Hepatocyte (in vitro differentiated cells): ENCODE data around the gene RNF182.

Experiments used
- CTCF ChIP-seq: fragments of 200-600 bp; sonication (generic); IDR thresholded peaks from 2 replicates; pipeline ENCODE4 v1.5.1; 2016; ENCODE audit warnings: antibody characterized with exemption, mild to moderate bottlenecking; ENCODE audit not compliant: poor library complexity
- EZH2 ChIP-seq: fragments of 200-600 bp; sonication (generic); IDR thresholded peaks from 2 replicates; pipeline ENCODE4 v1.6.1; 2016; ENCODE audit warnings: antibody characterized with exemption, mild to moderate bottlenecking, borderline replicate concordance
- EZH2phosphoT487 ChIP-seq: fragments of 200-600 bp; sonication (generic); IDR thresholded peaks from one replicate; pipeline ENCODE4 v1.6.1; 2018; ENCODE audit warnings: antibody characterized with exemption, mild to moderate bottlenecking, low read depth, moderate library complexity; ENCODE audit not compliant: unreplicated experiment, severe bottlenecking

DNA sequence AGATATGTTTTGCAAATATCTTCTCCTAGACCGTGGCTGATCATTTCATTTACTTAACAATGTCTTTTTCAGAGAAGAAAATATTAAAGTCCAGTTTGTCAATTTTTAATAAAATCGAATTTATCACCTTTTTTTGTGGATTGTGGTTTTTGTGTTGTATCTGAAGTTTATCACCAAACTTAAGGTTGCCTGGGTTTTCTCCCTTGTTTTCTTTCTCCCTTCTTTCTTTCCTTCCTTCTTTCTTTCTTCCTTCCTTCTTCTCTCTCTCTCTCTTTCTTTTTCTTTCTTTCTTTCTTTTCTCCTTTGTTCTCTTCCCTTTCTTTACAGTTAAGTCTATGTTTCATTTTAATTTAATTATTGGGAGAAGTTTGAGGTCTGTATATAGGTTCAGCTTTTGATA, 68.7 kb downstream of the RNF182 start:
- no peak for TF ChIP-seq EZH2
- TF ChIP-seq CTCF = no peak
- TF ChIP-seq EZH2phosphoT487 = no peak
